H1 (cell line): Measurements from ENCODE around the gene PSMC3.

Source experiments
- GABPA ChIP-seq: IDR thresholded peaks from 2 replicates; pipeline ENCODE4 v1.6.1; 2011; ENCODE audit warnings: mild to moderate bottlenecking, low read length, moderate library complexity, borderline replicate concordance; ENCODE audit not compliant: insufficient read depth
- JUN ChIP-seq: IDR thresholded peaks from 2 replicates; pipeline ENCODE4 v1.6.1; 2011; ENCODE audit warnings: low read depth, mild to moderate bottlenecking, improper control_type of control experiment, low read length
- POLR2AphosphoS5 ChIP-seq: IDR thresholded peaks from 2 replicates; pipeline ENCODE4 v1.6.1; 2011; ENCODE audit warnings: low read depth, low read length
- RBBP5 ChIP-seq: IDR thresholded peaks from 2 replicates; pipeline ENCODE4 v1.7.1; 2012; ENCODE audit warnings: low read depth, mild to moderate bottlenecking, inconsistent platforms, low read length, moderate library complexity, borderline replicate concordance
- RNF2 ChIP-seq: fragments of 200-900, 300-1000 bp; sonication (generic); IDR thresholded peaks from 2 replicates; pipeline ENCODE4 v1.7.1; 2016; ENCODE audit warnings: borderline replicate concordance, low read depth, mild to moderate bottlenecking, antibody characterized with exemption, low read length; ENCODE audit not compliant: poor library complexity, severe bottlenecking; ENCODE audit errors: missing control alignments
- SIX5 ChIP-seq: IDR thresholded peaks from 2 replicates; pipeline ENCODE4 v1.6.1; 2011; ENCODE audit warnings: mild to moderate bottlenecking, low read depth, low read length
- TF ChIP-seq, protein P1 (sequence below), 3 experiments: IDR thresholded peaks; 1 replicate in 2 of 3; 2 replicates in 1 of 3; pipeline versions ENCODE4 v1.5.1 to v1.6.1; 2011; ENCODE audit warnings: low read length in 3 of 3, mild to moderate bottlenecking in 3 of 3, inconsistent platforms in 2 of 3, low read depth in 1 of 3, moderate library complexity in 1 of 3; ENCODE audit not compliant: insufficient read depth in 1 of 3; ENCODE audit errors: control extremely low read depth in 1 of 3
- TF ChIP-seq, protein P2 (sequence below): IDR thresholded peaks from 2 replicates; pipeline ENCODE4 v1.6.1; 2011; ENCODE audit warnings: low read length, improper control_type of control experiment
- TF ChIP-seq, protein P3 (sequence below): IDR thresholded peaks from 2 replicates; pipeline ENCODE4 v1.6.1; 2012; ENCODE audit warnings: inconsistent platforms

DNA sequence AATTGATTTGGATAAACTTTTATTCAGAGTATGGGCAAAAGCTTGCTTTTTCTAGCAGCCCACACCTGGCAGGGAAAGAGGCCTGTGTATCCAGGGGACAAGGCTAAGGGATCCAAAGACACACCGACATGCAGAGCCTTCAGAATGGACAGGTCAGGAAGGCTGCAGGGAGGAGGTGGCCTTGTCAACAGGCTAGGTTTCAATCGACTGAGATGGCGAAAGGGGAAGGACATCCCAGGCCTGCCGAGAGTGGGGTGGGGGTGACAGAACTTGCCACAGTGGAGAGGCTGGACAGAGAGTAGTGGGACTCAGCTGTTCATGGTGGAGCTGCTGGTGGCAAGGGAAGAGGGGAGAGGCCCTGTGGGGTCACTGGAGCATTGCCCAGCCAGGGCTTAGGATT, 23.1 kb downstream of the PSMC3 start:
- TF ChIP-seq RBBP5 (no peak), POLR2AphosphoS5 (no peak), RNF2 (no peak), JUN (no peak), SIX5 (no peak), GABPA (no peak)
- TF ChIP-seq, protein P1, sequence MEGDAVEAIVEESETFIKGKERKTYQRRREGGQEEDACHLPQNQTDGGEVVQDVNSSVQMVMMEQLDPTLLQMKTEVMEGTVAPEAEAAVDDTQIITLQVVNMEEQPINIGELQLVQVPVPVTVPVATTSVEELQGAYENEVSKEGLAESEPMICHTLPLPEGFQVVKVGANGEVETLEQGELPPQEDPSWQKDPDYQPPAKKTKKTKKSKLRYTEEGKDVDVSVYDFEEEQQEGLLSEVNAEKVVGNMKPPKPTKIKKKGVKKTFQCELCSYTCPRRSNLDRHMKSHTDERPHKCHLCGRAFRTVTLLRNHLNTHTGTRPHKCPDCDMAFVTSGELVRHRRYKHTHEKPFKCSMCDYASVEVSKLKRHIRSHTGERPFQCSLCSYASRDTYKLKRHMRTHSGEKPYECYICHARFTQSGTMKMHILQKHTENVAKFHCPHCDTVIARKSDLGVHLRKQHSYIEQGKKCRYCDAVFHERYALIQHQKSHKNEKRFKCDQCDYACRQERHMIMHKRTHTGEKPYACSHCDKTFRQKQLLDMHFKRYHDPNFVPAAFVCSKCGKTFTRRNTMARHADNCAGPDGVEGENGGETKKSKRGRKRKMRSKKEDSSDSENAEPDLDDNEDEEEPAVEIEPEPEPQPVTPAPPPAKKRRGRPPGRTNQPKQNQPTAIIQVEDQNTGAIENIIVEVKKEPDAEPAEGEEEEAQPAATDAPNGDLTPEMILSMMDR (IDR thresholded peaks at IDR 0.05; ENCODE audit: control extremely low read depth in 1 of 3, insufficient read depth in 1 of 3, low read depth in 1 of 3, low read length in 3 of 3) = no peak
- TF ChIP-seq, protein P2, sequence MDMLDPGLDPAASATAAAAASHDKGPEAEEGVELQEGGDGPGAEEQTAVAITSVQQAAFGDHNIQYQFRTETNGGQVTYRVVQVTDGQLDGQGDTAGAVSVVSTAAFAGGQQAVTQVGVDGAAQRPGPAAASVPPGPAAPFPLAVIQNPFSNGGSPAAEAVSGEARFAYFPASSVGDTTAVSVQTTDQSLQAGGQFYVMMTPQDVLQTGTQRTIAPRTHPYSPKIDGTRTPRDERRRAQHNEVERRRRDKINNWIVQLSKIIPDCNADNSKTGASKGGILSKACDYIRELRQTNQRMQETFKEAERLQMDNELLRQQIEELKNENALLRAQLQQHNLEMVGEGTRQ = no peak
- TF ChIP-seq, protein P3, sequence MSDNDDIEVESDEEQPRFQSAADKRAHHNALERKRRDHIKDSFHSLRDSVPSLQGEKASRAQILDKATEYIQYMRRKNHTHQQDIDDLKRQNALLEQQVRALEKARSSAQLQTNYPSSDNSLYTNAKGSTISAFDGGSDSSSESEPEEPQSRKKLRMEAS = no peak
